ENCODE data around the gene PDZD11. TPM values are rescaled to one million over a fixed set of nuclear protein-coding genes. Genes with fewer than 3 reads are reported as not detected.
"Not testable (repeated sequence)": the region's sequence is repeated elsewhere in the genome, so short reads cannot be mapped to it uniquely, and the experiment has no call there.

The PDZD11 gene
- total and polyA plus RNA-seq, 4 donors = 25.6 to 55.9 (median 28.1) TPM

GRCh38 chrX:70280573-70280972 is 9.2 kb downstream of the PDZD11 start:
- H3K9ac ChIP-seq (ENCODE audit: insufficient read depth in 1 of 2, low read length in 2 of 2) = no peak overlapping the region
- no peak for ATAC-seq (ENCODE audit: insufficient read depth, low FRiP score)
- no peaks in the 10 kb centered on the region for H3K27me3 ChIP-seq (ENCODE audit: control insufficient read depth in 3 of 3, insufficient read depth in 3 of 3, low read length in 2 of 3)
- TF ChIP-seq CTCF (IDR thresholded peaks at IDR 0.05; ENCODE audit: control extremely low read depth, extremely low read depth) = no peak
- no peak overlapping the region for H3K27ac ChIP-seq (ENCODE audit: low read depth in 1 of 2, low read length in 1 of 2)
- H3K4me1 ChIP-seq (ENCODE audit: control insufficient read depth in 5 of 5, insufficient read depth in 5 of 5, low read length in 5 of 5) = no peaks in the 10 kb centered on the region
- WGBS, 2 donors = 83 to 93% methylated on average over 3 of the region's 3 CpGs
- DNase-seq = no peak
- peaks cover 0 to 4% (median 0%) of the 10 kb centered on the region in 4 donors for H3K9me3 ChIP-seq (ENCODE audit: control insufficient read depth in 4 of 4, insufficient read depth in 3 of 4, low read length in 3 of 4)
- peaks cover 0 to 4% (median 0%) of the 10 kb centered on the region in 4 donors for H3K36me3 ChIP-seq (ENCODE audit: control insufficient read depth in 4 of 4, insufficient read depth in 4 of 4, low read length in 4 of 4)
- no peak overlapping the region for H3K4me3 ChIP-seq

- H3K9ac ChIP-seq (ENCODE audit: insufficient read depth in 1 of 2, low read length in 2 of 2) = no peak overlapping the region
- DNase-seq (no peak), ATAC-seq (ENCODE audit: insufficient read depth, low FRiP score) (no peak)
- no peak for TF ChIP-seq CTCF (IDR thresholded peaks at IDR 0.05; ENCODE audit: control extremely low read depth, extremely low read depth)
- no peak overlapping the region for H3K4me3 ChIP-seq
- H3K9me3 ChIP-seq (ENCODE audit: control insufficient read depth in 4 of 4, insufficient read depth in 3 of 4, low read length in 3 of 4) = peaks cover 0 to 4% (median 0%) of the 10 kb centered on the region in 4 donors
- no peaks in the 10 kb centered on the region for H3K4me1 ChIP-seq (ENCODE audit: control insufficient read depth in 5 of 5, insufficient read depth in 5 of 5, low read length in 5 of 5)
- peaks cover 0 to 3% (median 0%) of the 10 kb centered on the region in 4 donors for H3K36me3 ChIP-seq (ENCODE audit: control insufficient read depth in 4 of 4, insufficient read depth in 4 of 4, low read length in 4 of 4)
- H3K27ac ChIP-seq (ENCODE audit: low read depth in 1 of 2, low read length in 1 of 2) = no peak overlapping the region
- WGBS, 2 donors = 85 to 95% methylated on average over 3 of the region's 3 CpGs
- peaks cover 0 to 3% (median 0%) of the 10 kb centered on the region in 3 donors for H3K27me3 ChIP-seq (ENCODE audit: control insufficient read depth in 3 of 3, insufficient read depth in 3 of 3, low read length in 2 of 3)
Observed at GRCh38 chrX:70279081-70279480, 10.6 kb downstream of the PDZD11 start.

- DNase-seq; H3K27ac ChIP-seq (ENCODE audit: low read depth in 1 of 2, low read length in 1 of 2); H3K36me3 ChIP-seq (ENCODE audit: control insufficient read depth in 4 of 4, insufficient read depth in 4 of 4, low read length in 4 of 4); H3K9me3 ChIP-seq (ENCODE audit: control insufficient read depth in 4 of 4, insufficient read depth in 3 of 4, low read length in 3 of 4); H3K27me3 ChIP-seq (ENCODE audit: control insufficient read depth in 3 of 3, insufficient read depth in 3 of 3, low read length in 2 of 3); H3K9ac ChIP-seq (ENCODE audit: insufficient read depth in 1 of 2, low read length in 2 of 2); H3K4me3 ChIP-seq; H3K4me1 ChIP-seq (ENCODE audit: control insufficient read depth in 5 of 5, insufficient read depth in 5 of 5, low read length in 5 of 5); ATAC-seq (ENCODE audit: insufficient read depth, low FRiP score): not testable (repeated sequence)
- WGBS, 2 donors = 80 to 94% methylated on average over 7 of the region's 7 CpGs
Observed at GRCh38 chrX:70274029-70274428, 15.7 kb downstream of the PDZD11 start.

- H3K36me3 ChIP-seq (ENCODE audit: control insufficient read depth in 4 of 4, insufficient read depth in 4 of 4, low read length in 4 of 4) = no peaks in the 10 kb centered on the region
- H3K4me3 ChIP-seq = no peak within 1 kb of the TSS
- H3K27me3 ChIP-seq (ENCODE audit: control insufficient read depth in 3 of 3, insufficient read depth in 3 of 3, low read length in 2 of 3) = no peaks in the 10 kb centered on the region
- H3K27ac ChIP-seq (ENCODE audit: low read depth in 1 of 2, low read length in 1 of 2) = no peak within 1 kb of the TSS
- ATAC-seq (ENCODE audit: insufficient read depth, low FRiP score) = no peak
- H3K9me3 ChIP-seq (ENCODE audit: control insufficient read depth in 4 of 4, insufficient read depth in 3 of 4, low read length in 3 of 4) = peaks cover 0 to under 1% (median 0%) of the 10 kb centered on the region in 4 donors
- no peak for TF ChIP-seq CTCF (IDR thresholded peaks at IDR 0.05; ENCODE audit: control extremely low read depth, extremely low read depth)
- H3K9ac ChIP-seq (ENCODE audit: insufficient read depth in 1 of 2, low read length in 2 of 2) = no peak within 1 kb of the TSS
- H3K4me1 ChIP-seq (ENCODE audit: control insufficient read depth in 5 of 5, insufficient read depth in 5 of 5, low read length in 5 of 5) = no peaks in the 10 kb centered on the region
- no peak for DNase-seq
Observed at GRCh38 chrX:70268034-70268433, 21.7 kb downstream of the PDZD11 start, which contains the start of gene ARR3. Gene ARR3, plus strand, starts transcription at chrX:70268334. Its CDS starts 1,052 bp downstream, at chrX:70269386.
